Measurements from ENCODE around the gene SRGAP1.
"Not testable (repeated sequence)": the region's sequence is repeated elsewhere in the genome, so short reads cannot be mapped to it uniquely, and the experiment has no call there.

The SRGAP1 gene

DNA sequence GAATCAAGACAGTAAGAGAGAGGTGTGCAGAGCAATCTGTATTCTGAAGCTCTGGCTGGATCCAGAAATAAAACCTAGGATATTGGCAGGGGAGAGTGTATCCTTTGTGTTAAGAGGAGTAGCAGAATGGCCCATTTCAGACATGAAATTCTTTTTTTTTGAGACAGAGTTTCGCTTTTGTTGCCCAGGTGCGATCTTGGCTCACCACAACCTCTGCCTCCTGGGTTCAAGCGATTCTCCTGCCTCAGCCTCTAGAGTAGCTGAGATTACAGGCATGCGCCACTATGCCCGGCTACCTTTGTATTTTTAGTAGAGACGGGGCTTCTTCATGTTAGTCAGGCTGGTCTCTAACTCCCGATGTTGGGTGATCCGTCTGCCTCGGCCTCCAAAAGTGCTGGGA is 6.1 kb upstream of the SRGAP1 start:
- no peak for DNase-seq

DNA sequence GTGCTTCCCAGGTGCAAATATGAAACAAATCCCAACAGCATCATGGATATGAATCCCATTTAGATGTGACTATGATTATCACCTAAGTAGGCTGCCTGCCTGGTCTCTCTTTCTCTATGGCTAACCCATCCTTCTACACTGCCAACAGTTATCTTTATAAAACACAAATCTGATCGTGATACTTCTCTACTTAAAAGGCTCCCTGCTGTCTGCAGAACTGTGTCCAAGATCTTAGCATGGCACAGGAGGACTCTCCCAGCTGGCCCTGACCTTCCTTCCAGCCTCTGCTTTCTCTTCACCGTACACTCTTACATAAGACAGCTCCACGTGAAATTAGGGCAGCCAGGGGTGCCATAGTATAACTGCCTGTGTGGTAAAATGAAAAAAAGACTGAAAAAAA is 3.5 kb upstream of the SRGAP1 start:
- no peak for DNase-seq

DNA sequence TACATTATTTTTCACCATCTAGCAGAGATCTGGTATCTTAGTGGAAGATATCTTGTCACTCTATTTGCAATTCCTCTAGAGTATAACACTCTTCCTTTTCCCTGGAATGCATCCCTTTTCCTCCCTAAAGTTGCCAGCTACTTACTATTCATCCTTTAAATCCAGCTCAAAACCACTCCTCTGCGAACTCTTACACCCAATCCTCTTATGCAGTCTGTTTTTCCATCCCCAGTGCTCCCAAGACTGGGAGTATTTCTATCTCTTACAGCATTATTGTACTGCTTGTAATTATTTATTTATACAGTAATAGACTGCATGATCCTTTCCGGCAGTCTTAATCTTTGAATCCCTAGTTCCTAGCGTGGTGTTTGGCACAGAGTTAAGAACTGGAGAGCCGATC is 2.9 kb upstream of the SRGAP1 start:
- no peak for DNase-seq

DNA sequence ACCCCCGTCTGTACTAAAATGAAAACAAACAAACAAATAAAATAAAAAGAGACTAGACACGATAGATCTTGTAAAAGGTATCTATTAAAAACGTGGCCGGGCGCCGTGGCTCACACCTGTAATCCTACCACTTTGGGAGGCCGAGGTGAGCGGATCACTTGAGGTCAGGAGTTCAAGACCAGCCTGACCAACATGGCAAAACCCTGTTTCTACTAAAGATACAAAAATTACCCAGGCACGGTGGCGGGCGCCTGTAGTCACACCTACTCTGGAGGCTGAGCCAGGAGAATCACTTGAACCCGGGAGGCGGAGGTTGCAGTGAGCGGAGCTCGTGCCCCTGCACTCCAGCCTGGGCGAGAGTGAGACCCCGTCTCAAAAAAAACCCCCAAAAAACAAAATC is 1.8 kb upstream of the SRGAP1 start:
- DNase-seq: not testable (repeated sequence)

DNA sequence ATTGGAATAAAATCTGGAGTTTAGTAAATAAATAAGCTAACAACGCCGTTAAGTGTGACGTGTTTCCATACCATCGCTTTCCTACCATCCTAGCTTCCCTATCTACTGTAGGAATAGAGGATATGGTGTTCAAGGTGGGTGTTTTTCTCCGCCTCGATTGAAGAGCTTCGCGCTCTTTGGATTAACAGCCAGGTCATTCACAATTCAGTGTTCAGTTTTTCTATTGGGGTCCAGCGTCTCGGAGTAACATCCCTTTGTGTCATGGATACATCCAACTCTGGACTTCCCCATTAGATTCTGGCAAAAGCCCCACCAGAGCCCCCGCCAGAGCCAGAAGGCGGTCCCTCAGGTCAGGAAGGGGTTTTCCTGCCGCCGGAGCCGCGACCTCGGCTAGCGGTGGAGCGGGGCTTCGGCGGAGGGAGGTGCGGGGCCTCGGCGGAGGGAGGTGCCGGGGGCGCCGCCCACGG is 1.2 kb upstream of the SRGAP1 start:
- no peak for DNase-seq

- DNase-seq: peak; percentile 95
These were observed 644 bp upstream of the SRGAP1 start for GRCh38 chr12:63843721-63844390.

- no peak for DNase-seq
These were observed 1.2 kb downstream of the SRGAP1 start for GRCh38 chr12:63845726-63846125.

GRCh38 chr12:63846238-63846967 is 1.9 kb downstream of the SRGAP1 start:
- no peak for DNase-seq

GRCh38 chr12:63848450-63848849 is 4.0 kb downstream of the SRGAP1 start:
- DNase-seq: no peak

DNA sequence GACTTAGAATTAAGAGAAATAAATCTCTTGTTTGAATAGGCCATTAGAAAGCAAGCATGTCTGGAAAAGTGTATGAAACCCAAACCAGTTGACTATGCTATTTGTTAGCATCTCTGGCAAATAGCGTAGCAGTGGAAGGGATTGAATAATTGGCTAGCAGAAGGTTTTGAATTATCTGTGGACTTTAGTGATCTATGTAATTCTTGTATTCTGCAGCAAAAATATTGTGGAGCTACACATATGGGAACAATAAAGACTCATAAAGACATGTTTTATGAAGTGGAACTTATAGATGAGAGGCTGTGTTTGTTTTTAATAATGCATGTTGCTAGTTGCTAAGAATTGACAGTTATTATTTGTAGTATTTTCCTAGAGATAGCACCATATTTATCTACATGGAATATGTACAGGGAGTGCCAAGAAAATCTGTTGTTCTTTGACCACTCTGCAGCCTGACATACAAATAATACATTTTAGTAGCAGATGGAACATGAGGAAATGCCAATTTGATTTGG is 4.7 kb downstream of the SRGAP1 start:
- no peak for DNase-seq

DNA sequence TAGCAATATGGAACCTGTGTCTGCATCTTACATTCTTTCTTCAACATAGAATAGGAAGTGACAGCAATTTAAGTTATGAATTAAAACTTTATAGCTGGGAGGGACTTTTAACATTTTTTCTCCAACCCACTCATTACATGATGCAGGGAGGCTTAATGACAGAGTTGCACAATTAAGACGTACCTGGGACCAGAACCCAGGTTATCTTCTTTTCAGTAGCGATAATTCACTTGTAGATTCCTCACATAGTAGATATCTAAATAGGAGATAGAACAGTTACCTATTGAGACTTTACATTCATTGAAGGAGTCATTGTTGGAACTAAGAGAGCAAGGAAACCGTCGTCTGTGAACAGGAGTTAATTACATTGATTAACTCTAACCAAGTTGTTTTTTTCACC is 5.1 kb downstream of the SRGAP1 start:
- DNase-seq: no peak

DNA sequence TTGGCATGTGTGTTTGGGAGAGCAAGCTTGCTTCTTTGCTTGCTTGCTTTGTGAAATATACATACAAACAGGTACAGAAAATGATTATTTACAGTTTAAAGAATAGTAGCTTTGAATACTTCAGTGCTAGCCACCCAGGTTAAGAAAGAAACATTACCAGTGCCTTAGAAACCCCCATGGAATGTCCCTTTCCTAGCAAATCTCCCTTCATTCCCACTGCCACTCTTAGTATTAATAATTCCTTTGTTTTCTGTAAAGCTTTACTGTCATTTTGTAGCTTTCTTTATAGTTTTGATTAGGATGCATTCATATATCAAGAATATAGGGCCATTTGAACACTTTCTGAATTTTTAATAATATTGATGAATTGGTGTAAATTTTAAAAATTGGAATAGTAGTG is 9.5 kb downstream of the SRGAP1 start:
- no peak for DNase-seq

DNA sequence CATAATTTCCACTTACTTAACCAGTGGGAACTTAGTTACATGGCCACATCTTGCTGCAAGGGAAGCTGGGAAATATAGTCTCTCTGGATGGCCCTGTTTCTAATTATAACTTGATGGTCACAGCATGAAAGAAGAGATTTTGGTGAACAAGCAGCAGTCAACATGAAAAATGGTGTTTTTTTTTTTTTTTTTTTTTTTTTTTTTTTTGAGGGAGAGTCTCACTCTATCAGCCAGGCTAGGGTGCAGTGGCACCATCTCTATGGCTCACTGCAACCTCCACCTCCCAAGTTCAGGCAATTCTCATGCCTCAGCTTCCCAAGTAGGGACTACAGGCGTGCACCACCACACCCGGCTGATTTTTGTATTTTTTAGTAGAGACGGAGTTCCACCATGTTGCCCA is 10.8 kb downstream of the SRGAP1 start:
- no peak for DNase-seq

GRCh38 chr12:63857771-63858670 is 13.5 kb downstream of the SRGAP1 start:
- no peak for DNase-seq

GRCh38 chr12:63859880-63860279 is 15.4 kb downstream of the SRGAP1 start:
- not testable (repeated sequence) for DNase-seq

GRCh38 chr12:63862187-63862968 is 17.9 kb downstream of the SRGAP1 start:
- no peak for DNase-seq

GRCh38 chr12:63862969-63863230 is 18.4 kb downstream of the SRGAP1 start:
- no peak for DNase-seq

GRCh38 chr12:63863658-63864453 is 19.4 kb downstream of the SRGAP1 start:
- no peak for DNase-seq

DNA sequence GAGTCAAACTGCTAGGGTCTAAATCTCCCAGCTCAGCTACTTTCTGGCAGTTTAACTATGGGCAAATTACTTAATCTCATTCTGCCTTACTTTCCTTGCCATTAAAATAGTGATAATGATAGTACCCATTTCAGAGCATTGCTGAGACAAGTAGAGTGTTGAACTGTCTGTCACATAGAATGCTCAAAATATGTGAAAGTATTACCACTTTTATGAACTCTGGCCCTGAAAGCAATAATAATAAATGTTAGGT is 19.9 kb downstream of the SRGAP1 start:
- no peak for DNase-seq

DNA sequence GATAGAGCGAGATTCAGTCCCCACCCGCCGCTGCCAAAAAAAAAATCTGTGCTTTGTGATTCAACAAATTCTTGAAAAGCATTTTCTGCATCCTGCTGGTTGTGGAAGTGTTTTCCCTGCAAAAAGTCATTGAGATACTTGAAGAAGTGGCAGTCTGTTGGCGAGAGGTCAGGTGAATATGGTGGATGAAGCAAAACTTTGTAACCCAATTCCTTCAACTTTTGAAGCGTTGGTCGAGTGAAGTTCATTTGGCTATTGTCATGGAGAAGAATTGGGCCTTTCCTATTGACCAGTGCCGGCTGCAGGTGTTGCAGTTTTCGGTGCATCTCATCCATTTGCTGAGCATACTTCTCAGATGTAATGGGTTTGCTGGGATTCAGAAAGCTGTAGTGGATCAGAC is 20.9 kb downstream of the SRGAP1 start:
- DNase-seq: no peak

DNA sequence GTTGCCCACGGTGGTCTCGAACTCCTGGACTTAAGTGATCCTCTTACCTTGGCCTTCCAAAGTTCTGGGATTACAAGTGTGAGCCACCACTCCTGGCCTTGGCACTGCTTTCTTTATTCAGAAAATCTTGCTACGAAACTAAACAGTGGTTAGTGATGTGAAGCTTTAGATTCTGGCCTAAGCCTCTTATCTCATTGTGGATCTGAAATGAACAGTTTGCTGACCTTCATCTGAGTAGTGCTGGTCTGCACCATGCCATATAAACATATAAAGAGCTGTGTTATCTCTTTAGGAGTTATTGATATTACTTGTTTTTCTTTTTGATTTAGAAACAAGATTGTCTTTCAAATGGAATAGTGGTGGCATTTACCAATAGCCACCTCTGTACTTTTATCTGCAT is 22.6 kb downstream of the SRGAP1 start:
- DNase-seq: no peak

GRCh38 chr12:63869656-63870055 is 25.2 kb downstream of the SRGAP1 start:
- no peak for DNase-seq
